Panc1 (cell line): Measurements from ENCODE around the gene LCORL.

Experiments used
- CTCF ChIP-seq: fragments of 450-650 bp; IDR thresholded peaks from 2 replicates; pipeline ENCODE4 v1.5.1; 2017; ENCODE audit warnings: mild to moderate bottlenecking
- POLR2AphosphoS5 ChIP-seq: IDR thresholded peaks from 2 replicates; pipeline ENCODE4 v1.6.1; 2012; ENCODE audit warnings: mild to moderate bottlenecking, low read depth, low read length, moderate library complexity
- TF ChIP-seq, protein P1 (sequence below), 2 experiments: IDR thresholded peaks; 2 replicates each; pipeline ENCODE4 v1.6.1; 2011 to 2012; ENCODE audit warnings: low read depth in 2 of 2, control low read depth in 1 of 2, low read length in 1 of 2, mild to moderate bottlenecking in 1 of 2, moderate library complexity in 1 of 2; ENCODE audit not compliant: insufficient read depth in 1 of 2

DNA sequence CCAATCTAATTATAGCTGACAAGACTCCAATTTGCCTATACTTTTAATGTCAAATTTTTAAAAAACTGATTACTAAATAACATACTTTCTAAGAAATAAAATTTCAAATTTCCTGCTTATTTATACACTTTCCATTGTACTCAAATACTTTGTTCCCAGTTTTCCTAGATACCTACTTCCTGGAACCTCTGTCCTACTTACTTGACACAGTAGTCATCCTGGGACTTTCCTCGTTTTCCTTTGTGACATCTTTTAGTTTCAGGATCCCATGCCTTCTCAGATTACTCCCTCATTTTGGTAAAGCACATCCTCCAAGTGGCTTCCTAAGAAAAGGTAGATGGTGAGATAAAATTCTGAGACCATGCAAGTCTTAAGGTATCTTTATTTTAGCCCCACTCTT, 226.8 kb downstream of the LCORL start:
- no peak for TF ChIP-seq POLR2AphosphoS5
- no peak for TF ChIP-seq CTCF
- TF ChIP-seq, protein P1, sequence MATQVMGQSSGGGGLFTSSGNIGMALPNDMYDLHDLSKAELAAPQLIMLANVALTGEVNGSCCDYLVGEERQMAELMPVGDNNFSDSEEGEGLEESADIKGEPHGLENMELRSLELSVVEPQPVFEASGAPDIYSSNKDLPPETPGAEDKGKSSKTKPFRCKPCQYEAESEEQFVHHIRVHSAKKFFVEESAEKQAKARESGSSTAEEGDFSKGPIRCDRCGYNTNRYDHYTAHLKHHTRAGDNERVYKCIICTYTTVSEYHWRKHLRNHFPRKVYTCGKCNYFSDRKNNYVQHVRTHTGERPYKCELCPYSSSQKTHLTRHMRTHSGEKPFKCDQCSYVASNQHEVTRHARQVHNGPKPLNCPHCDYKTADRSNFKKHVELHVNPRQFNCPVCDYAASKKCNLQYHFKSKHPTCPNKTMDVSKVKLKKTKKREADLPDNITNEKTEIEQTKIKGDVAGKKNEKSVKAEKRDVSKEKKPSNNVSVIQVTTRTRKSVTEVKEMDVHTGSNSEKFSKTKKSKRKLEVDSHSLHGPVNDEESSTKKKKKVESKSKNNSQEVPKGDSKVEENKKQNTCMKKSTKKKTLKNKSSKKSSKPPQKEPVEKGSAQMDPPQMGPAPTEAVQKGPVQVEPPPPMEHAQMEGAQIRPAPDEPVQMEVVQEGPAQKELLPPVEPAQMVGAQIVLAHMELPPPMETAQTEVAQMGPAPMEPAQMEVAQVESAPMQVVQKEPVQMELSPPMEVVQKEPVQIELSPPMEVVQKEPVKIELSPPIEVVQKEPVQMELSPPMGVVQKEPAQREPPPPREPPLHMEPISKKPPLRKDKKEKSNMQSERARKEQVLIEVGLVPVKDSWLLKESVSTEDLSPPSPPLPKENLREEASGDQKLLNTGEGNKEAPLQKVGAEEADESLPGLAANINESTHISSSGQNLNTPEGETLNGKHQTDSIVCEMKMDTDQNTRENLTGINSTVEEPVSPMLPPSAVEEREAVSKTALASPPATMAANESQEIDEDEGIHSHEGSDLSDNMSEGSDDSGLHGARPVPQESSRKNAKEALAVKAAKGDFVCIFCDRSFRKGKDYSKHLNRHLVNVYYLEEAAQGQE (IDR thresholded peaks at IDR 0.05; ENCODE audit: insufficient read depth in 1 of 2, low read depth in 2 of 2, low read length in 1 of 2) = no peak
